Effector CD8-positive, alpha-beta T cell (primary cell): ENCODE results near the gene VASP.
A peak's percentile ranks its signal among the peaks of the same experiment; 100 is the strongest.

Source experiments
- DNase-seq: peaks from one replicate; lab custom pipeline; 2025; lab: John Stamatoyannopoulos, UW
- total RNA-seq, 4 experiments: gene quantifications; one replicate each; lab custom pipeline; 2026; lab: John Stamatoyannopoulos, UW

Gene VASP
- total RNA-seq, result 118 to 174 (median 130) reads per million in 4 experiments

- peak; percentile 89 for DNase-seq
These were observed at the start of gene VASP for GRCh38 chr19:45506989-45507871. TSS of gene VASP (plus strand) at chr19:45507479. CDS start at chr19:45507772, 293 bp downstream.

GRCh38 chr19:45457776-45458175 is 49.5 kb upstream of the VASP start:
- DNase-seq, result no peak

- DNase-seq, result no peak
These were observed 46.4 kb upstream of the VASP start for GRCh38 chr19:45460807-45461347.

GRCh38 chr19:45462174-45462573 is 45.1 kb upstream of the VASP start:
- DNase-seq, result no peak

- no peak for DNase-seq
These were observed 44.0 kb upstream of the VASP start for GRCh38 chr19:45463241-45463640.

GRCh38 chr19:45464274-45464673 is 43.0 kb upstream of the VASP start:
- no peak for DNase-seq

GRCh38 chr19:45464852-45465441 is 42.3 kb upstream of the VASP start:
- no peak for DNase-seq

GRCh38 chr19:45467115-45467455 is 40.2 kb upstream of the VASP start:
- DNase-seq, result no peak

GRCh38 chr19:45467456-45468158 is 39.7 kb upstream of the VASP start, which contains the start of gene FOSB:
TSS of gene FOSB (plus strand) at chr19:45467996. CDS start at chr19:45468587, 591 bp downstream.
- DNase-seq, result peak; percentile 97

GRCh38 chr19:45468159-45468651 is 39.1 kb upstream of the VASP start:
- DNase-seq, result no peak

- DNase-seq, result peak; percentile 59
These were observed 38.5 kb upstream of the VASP start for GRCh38 chr19:45468803-45469131.

- peak; percentile 73 for DNase-seq
These were observed 37.9 kb upstream of the VASP start for GRCh38 chr19:45469132-45469944.

- DNase-seq, result peak; percentile 64
These were observed 37.1 kb upstream of the VASP start for GRCh38 chr19:45469945-45470761.

GRCh38 chr19:45470762-45471081 is 36.6 kb upstream of the VASP start:
- DNase-seq, result no peak

GRCh38 chr19:45471111-45471930 is 36.0 kb upstream of the VASP start:
- DNase-seq, result peak; percentile 42

- peak; percentile 51 for DNase-seq
These were observed 35.2 kb upstream of the VASP start for GRCh38 chr19:45471931-45472562.

- peak; percentile 84 for DNase-seq
These were observed 34.5 kb upstream of the VASP start for GRCh38 chr19:45472563-45473366.

GRCh38 chr19:45473367-45473681 is 34.0 kb upstream of the VASP start:
- peak; percentile 84 for DNase-seq
